Activated CD4-positive, alpha-beta T cell treated with anti-CD3 and anti-CD28 coated beads for 4 hours (primary cell): ENCODE results near the gene MYO1E.

ENCODE experiments used
- DNase-seq, 2 donors: peaks; one replicate each; pipeline ENCODE4 v3.0.0-alpha.2; 2020

Gene MYO1E

DNA sequence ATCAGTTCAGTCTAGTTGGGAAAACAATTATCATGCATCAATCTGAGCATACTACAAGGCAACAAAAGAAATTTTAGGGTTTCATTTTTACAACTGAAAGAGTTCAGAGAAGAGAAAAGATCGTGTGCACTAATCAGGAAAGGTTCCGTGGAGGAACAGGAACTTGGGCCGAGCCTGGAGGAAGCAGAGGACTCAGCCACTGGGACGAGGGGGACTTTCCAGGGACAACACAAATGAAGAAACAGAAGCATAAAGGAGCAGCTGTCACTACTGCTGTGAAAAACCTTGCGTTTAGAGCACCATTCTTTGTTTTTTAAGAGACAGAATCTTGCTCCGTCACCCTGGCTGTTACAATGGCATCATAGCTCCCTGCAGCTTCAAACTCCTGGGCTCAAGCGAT is 60.5 kb downstream of the MYO1E start:
- no peak for DNase-seq

DNA sequence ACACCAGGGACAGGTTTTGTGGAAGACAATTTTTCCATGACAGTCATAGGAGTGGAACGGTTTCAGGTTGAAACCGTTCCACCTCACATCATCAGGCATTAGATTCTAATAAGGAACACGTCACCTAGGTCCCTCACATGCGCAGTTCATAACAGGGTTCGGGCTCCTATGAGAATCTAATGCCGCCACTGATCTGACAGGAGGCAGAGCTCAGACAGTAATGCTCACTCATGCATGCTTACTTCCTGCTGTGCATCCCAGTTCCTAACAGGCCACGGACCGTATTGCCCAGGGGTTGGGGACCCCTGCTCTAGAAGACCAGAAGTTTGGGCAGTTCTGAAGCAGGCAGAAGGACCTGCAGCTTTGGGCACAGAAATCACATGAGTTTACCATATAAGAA is 61.5 kb downstream of the MYO1E start:
- no peak for DNase-seq

DNA sequence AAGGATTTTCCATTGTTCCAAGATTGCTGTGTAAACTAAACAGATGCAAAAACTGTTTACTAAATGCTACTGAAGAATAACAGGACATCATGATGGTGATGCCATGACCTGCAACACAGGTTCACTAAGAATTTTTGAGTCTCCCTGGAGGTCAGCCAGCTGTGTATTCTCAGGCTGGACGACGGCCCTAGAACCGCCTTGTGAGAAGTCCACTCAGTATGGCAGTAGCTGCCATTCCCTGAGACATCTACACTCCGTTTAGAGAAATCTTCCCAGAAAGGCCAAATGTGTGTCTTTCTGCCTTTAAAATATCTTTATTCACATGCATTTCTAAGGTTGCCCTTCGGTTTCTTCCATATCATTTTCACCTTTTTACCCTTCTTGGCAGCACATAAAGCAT is 63.3 kb downstream of the MYO1E start:
- no peak for DNase-seq

DNA sequence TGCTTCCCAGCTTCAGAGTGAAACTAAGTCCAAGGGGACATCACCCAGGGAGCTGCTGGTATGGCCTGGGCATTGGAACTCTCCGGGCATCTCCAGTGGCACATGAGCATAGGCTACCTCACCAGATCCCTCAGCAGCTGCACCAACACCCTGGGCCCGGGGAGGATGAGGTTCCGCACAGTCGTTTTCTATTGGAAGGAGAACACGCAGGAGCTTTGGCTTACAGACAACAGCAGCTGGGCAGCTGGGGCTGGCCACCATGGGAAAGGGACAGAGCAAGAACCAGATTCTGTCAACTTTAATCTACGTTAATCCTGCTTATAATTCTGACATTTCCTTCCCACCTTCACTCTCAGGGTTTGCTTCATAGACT is 65.5 kb downstream of the MYO1E start:
- DNase-seq: no peak

DNA sequence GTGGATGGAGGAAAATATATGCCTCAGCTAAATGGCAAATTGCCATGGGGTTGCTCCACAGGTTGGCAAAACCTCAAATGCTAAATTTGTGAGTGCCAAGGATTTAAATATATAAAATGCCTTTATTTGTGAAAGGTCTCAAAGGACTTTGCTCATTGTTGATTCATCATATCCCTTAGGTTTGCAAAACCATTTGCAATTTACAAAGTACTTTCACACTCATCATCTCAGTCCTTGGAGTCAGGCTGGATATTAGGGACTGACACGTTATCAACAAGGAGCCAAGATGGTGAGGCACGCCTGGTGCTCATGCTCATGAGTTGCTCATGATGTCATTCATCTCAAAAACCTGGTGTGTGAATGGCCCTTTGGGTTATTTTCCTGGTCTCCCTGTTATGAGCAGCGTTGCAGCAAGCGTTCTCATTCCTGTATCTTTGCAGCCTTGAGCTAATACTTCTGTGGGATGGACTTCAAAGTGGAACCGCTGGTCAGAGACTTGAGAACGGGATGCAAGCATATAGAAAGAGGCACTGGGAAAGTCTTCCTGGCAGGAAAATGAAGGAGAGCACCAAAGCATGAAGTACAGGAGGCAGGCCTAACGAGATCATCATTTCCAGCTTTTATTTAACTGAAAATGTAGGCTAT is 66.0 kb downstream of the MYO1E start:
- DNase-seq: no peak

DNA sequence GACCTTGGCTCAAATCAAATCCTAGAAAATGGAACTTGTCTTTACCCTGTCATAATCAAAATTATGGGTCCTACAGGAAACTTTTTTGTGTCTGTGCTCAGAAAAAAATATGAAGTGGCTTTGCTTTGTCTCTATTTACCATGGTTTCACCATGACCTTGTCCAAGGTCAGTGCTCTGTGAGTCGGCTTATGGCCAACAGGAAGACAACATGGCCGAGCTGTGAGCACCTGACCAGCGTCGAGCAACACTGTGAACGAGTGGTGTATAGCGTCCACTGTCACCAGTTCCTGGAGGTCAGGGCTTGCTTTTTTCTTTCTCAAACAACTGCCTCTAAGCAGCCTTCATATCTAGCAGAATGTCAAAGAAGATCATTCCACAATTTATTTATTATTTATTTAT is 67.9 kb downstream of the MYO1E start:
- no peak for DNase-seq

DNA sequence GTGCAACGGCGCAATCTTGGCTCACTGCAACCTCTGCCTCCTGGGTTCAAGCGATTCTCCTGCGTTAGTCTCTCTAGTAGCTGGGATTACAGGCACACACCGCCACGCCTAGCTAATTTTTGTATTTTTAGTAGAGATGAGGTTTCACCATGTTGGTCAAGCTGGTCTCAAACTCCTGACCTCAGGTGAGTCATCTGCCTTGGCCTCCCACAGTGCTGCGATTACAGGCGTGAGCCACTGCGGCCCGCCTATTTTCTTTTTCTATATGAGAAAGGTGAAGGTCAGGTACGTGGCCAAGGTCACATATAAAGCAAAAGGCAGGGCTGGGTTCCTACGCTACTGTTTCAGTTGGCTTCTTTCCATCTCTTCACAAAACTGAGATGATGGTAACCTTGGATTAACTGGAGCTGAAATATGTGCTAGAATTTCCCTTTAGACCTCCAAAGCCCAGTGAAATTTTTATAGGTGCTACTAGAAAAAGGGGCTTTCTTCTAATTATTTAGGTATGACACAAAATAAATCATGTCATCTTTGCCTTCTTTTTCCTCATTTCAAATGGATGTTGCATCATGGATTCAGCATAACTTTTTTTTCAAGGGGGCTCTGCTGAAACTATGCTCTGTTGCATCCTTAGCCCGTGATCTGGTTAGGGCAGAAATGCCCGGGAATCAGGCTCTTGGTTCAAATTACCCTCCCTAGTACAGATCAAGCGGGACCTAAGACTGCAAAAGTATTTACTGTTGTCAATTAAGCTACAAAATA is 68.5 kb downstream of the MYO1E start:
- no peak for DNase-seq

DNA sequence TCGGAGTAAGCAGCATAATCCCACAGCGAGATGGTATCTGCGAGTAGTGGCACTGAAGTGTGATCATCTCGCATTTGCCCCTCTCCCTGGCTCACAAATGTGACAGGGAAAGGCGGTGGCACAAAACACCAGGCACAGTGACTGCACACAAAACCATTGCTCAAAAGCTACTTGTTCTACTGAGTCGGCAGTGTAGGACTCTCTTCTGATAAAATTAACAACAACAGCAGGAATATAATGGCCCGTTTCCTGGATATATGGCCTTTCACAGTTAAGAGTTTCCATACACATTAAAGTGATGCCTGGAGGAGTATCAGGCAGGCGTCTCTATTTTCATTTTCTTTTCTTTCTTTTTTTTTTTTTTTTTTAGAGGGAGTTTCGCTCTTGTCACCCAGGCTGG is 69.0 kb downstream of the MYO1E start:
- DNase-seq: no peak

DNA sequence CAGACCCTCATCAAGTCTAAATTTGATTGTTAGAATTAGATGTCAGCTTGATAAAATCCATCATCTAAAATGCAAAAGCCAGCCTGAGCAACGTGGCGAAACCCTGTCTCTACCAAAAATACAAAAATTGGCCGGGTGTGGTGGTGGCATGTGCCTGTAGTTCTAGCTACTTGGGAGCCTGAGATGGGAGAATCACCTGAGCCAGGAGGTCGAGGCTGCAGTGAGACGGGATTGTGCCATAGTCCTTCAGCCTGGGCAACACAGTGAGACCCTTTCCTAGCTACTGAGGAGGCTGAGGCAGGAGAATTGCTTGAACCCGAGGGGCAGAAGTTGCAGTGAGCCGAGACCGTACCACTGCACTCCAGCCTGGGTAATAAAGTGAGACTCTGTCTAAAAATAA is 69.5 kb downstream of the MYO1E start:
- DNase-seq: no peak

DNA sequence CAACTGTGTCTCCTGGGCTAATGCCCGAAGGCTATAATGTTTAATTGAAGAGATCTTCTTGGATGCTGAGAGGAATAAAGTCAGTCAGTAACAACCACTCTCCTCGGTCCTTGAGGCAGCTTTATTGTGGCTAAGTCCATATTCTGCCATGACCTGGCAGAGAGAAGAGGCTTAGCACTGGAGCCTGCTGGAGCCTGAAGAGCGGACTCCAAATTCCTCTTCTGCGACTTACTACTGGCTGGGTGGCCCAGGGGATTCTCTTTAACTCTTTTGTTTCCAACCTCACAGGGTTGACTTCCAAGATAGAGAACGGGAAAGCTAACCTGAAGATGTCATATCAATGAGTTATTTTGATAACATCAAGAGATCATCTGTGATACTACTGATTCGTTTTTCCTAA is 71.1 kb downstream of the MYO1E start:
- no peak for DNase-seq

DNA sequence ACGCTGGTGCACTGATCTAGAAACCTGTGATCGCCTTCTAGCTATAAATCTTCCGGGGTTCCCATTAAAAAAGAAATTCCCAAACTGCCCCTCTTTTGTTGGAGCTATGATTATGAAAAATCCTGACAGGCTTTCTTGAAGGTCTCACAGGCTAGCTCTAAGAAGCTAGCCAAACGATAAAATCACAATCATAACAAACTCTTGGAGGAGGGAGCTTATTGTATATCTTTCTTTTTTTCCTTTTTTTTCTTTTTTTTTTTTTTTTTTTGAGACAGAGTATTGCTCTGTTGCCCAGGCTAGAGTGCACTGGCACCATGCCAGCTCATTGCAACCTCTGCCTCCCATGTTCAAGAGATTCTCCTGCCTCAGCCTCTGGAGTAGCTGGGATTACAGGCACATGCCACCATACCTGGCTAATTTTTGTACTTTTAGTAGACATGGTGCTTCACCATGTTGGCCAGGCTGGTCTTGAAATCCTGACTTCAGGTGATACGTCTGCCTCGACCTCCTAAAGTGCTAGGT is 72.0 kb downstream of the MYO1E start:
- DNase-seq: peak; percentile 1 to 8

DNA sequence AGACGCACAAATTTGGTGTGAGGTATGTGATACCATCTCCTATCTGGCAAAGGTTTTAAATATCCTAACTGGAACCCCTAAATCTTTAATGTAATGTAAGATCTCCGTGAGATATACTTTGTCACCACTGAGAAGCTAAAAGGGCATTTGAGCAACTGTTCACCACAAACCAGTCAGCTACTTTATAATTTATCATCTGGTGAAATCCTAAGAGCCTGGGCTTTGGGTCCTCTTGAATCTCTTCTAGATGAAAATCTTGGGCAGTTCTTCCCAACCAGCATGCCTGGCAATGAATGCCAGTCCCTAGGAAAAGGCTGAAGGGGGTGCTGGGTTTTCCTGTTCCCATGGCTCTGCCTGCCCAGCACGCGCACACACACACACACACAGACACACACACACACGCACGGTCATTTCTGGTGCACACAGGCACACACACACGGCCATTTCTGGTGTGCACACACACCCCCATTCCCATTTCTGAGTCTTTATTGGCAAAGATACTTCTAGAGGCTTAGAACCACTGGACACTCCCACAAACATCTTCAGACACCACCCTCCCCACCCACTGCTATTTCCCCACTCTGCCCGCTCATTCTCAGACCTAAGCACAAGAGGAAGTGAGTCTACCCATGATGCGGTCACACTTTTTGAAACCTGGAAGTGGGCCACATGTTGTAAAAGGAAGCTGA is 72.6 kb downstream of the MYO1E start:
- peak; percentile 61 to 68 for DNase-seq

DNA sequence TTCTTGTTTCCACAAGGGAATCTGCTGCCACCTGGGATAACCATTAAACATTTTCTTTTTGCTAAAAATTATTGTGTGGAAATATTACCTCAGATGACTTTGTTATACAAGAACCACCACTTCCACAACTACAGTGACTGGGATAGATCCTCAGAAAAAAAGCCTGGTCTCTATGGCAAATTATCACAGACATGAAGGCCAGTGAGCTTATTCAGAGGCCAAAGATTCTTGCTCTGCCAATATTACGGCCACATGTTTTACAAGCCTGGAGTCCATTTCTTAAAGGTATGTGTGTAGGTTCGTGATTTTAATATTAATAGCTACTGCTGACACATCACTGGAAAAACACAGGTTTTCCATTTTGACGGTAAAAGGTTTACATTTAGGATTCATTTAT is 73.8 kb downstream of the MYO1E start:
- DNase-seq: no peak

DNA sequence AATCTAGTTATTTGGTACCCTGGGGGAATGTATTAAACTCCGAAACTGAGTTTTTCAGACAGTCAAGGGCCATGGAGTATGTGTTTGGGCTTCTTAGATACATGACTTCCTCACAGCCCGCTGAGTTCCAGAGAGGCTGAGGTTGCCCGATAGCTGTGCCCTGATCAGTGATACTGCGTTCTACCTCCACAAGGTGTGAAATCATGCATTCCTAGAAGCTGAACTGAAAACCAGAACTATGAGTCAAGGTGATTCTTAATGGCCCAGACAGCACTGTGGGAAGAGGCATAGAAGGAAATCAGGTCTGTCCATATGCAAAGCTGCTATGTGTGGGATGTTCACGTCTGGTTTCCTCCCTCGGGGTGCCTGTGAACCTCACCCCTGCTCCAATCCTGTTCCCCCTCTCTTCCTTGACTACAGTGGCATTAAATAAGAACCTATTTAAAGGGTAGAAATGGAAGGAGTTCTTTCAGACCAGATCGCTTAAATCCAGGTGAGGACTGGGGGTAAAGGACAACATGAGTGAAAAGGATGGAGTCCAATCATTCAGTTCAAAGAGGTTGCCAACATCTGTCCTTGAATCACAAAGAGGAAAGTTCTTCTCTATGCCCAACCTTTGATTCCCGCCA is 74.3 kb downstream of the MYO1E start:
- DNase-seq: peak; percentile 14 to 27

DNA sequence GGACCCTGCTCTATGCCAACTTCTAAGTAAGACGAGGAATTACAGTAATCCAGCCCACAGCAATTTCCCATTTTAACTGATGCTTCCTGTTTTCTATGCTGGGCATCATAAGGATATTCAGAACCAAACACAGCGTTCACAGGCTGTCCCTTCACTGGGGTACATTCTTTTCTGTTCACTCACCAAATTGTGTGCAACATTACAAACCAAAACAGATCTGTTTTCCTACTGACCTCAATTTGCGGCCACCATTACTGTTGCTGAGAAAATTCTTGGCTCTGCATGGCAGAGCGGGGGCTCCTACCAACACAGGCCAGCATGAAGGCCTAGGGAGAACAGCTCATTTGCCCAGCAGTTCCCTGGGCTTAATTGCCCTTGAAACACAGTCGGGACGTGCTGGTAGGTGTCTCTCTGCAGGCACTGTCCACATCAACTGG is 76.5 kb downstream of the MYO1E start:
- DNase-seq: no peak

DNA sequence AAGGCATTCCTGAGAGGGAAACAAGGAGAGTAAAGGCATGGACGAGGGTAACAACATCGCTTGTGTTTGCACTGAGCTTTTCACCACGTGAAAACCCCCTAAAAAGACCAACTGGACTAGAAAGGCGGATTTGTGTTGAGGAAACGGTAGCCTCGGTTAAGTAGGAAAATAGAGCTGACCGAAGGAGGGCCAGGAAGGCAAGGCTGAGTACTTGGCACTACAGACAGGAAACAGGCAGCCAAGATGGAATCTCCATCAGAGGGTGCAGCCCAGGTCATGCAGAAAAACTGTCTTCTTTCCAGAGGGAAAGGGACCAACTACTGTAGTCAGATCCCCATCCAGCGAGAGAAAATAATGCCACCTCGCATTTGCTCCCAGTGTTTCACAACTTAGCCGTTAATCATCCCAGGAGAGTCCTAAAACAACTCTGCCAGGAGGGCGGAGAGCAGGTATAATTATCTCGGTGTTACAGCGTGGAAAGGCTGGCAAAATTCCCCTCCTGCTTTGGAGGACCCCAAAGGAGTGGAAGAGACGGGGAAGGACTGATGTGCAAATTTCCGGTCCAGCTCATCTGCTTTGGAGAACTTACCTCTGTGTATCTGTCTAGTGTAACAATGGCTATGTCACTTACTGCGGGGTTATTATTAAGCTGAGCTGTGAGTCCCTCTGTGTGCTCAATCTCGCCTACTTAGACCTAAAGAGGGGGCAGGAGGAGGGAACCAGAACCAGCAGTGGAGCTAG is 77.2 kb downstream of the MYO1E start:
- no peak for DNase-seq

DNA sequence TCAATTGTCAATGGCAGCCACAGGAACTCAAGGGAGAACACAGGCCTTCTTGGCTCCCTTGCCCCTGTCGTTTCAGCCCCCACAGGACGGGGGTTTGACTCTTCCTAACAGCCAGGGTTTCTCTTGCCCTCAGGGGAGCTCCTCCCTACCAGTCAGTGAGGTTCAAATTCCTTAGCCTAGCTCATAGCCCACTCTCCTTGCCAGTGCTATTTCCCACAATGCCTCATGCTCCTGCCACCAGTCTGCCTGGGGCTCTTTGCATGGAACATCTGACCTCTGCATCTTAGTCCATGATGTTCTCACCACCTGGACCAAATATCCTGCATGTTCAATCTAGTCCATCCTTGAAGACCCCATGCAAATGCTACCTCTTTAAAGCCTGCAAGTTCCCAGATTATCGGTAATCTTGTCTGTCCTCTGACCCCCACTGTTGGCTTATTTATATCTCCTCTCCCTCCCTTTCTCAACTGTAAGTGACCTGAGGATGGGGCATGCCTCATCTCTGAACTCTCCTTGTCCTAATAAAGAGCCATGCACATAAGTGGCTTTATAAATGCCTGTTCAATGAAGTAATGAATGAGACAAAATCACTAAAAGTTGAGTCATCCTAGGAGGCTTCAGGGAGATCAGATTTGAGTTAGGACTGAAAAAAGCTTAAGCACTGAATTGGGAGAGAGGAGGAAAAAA is 78.0 kb downstream of the MYO1E start:
- no peak for DNase-seq

DNA sequence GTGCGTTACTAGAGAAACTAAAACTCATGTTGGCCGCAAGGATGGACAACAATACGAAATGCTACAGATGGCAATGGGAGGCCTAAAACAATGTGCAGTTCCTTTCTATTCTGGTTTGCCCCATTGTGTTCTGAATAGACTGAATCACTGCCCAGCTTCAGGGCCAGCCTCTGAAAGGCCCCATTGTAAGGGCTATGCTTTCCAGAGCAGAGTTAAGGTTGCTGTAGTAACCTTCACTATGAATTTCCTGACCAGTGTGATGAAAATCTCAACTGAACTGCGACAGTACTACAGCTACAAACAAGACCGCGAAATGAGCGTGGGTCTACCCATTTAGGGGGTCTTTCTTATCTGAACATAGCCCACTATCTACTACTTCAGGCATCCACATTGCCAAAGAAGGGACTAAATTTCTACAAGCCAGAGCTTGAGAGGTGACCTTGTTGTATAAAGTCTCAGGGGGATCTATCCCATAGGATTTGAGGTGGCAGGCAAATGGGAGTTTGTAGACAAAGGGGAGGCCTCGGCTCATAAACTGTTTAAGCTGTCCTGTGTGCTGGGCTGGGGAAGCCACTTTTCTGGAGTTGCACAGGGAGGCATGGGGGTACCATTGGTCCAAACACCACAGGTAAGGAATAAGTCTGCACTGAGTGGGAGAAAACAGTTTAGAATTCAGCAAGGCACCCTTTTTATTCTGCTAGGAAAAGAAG is 80.1 kb downstream of the MYO1E start:
- no peak for DNase-seq

DNA sequence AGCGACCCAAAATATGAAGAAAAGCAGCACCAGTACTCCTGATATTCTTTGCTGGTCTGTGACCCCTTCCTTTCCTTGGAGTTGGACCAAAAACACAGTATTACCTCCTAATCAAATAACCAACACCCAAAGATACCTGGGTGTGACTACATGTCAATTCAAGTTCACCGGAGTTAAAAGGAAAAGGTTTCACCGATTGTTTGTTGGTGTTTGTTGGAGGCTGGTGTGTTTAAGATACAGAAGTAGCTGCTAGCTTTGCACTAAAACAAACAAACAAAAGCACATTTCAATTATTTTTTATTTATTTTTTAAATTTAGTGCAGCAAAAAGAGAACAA is 81.5 kb downstream of the MYO1E start:
- no peak for DNase-seq

DNA sequence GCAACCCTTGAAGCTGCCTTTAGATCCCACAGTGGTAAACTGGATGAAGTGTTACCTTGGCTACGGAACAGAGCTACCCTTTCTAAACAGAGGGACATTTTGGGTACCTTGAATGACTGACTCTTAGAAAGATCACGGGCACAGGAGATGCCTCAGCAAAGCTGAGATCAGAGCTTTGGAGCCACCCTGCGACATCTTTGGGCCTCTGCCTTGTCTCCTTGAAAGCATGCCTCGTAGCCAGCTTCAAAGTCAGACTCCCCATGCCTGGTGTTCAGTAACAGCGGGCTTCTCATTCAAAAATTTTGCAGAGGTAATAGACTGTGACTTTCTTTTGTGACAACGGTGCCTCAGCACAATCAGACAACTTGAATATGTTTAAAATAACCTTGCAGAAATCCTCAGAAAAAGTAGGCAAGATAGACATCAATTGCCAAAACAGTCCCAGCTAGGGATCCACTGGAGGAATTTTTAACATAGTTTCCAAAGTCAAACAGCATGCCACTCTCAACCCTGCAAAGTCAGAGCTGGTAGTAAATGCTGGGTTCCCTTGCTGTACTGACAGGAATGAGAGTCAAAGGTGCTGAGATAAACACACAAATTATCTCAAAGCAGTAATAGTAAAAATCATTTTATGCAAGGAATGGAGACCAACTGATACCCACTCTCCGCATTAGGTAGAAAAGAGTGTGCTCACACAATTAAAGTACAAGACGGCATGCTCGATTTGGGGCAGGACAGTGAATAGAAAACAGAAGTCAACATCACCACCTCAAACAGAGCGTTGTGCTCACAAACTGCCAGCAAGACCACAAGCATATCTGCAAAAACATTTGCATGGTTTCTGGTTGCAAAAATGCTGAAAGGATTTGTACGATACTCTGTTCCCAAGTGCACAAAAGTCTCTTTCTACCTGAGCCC is 82.1 kb downstream of the MYO1E start:
- no peak for DNase-seq

DNA sequence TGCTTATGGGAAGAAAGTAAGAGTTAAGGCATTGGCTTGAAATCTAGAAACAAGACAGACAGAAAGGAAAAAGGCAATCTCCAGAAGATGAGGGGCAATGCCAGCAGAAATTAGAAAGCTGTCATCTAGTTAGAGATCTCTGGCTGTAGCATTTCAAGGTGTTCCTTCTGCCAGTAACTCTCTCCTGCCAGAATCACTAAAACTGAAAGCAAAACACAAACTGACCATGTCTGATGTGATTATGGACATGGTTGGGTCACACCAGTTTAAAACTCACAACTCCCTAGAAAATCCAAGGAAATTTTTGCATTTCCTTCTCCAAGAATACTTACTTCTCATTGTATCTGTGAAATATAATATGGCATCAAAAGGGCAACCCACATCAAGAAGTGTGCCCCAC is 83.1 kb downstream of the MYO1E start:
- DNase-seq: no peak
